ENCODE data around the gene LDB3.

DNA sequence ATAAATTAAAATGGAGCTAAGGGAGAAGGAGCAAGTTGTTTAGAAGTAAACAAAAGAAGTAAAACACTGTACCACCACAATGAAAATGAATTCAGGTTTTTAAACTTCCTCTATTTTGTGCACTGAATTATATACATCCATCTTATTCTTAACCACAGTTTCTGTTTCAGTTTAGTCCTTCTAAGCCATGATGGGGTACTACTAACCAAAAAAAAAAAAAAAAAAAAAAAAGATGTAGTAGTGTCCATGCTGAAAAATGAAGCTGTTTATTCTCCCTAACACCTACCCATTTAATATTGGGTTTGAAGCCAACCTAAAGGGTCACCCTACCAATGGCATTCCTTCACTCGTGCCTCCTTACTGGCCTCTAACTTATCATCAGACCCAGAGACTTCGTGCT, 84.7 kb downstream of the LDB3 start:
- TF ChIP-seq, protein P1, sequence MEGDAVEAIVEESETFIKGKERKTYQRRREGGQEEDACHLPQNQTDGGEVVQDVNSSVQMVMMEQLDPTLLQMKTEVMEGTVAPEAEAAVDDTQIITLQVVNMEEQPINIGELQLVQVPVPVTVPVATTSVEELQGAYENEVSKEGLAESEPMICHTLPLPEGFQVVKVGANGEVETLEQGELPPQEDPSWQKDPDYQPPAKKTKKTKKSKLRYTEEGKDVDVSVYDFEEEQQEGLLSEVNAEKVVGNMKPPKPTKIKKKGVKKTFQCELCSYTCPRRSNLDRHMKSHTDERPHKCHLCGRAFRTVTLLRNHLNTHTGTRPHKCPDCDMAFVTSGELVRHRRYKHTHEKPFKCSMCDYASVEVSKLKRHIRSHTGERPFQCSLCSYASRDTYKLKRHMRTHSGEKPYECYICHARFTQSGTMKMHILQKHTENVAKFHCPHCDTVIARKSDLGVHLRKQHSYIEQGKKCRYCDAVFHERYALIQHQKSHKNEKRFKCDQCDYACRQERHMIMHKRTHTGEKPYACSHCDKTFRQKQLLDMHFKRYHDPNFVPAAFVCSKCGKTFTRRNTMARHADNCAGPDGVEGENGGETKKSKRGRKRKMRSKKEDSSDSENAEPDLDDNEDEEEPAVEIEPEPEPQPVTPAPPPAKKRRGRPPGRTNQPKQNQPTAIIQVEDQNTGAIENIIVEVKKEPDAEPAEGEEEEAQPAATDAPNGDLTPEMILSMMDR (conservative IDR thresholded peaks at IDR 0.05 in 1 of 2, IDR thresholded peaks at IDR 0.05 in 1 of 2; ENCODE audit: extremely low read depth in 1 of 2, insufficient read depth in 1 of 2, low read depth in 1 of 2, low read length in 2 of 2), result no peak
- TF ChIP-seq EZH2 (IDR thresholded peaks at IDR 0.05; ENCODE audit: borderline replicate concordance, low read length), result no peak
